HG02798 (cell line): ENCODE data around the gene TAS2R3.
A peak's percentile ranks its signal among the peaks of the same experiment; 100 is the strongest.
"Not testable (repeated sequence)": the region's sequence is repeated elsewhere in the genome, so short reads cannot be mapped to it uniquely, and the experiment has no call there.

Experiments
- ATAC-seq: cut with Tn5 transposase; IDR thresholded peaks from one replicate; pipeline ENCODE4 v1.9.1; 2021; ENCODE audit warnings: mild to moderate bottlenecking; ENCODE audit not compliant: unreplicated experiment, poor library complexity

Gene TAS2R3

GRCh38 chr7:141763797-141764196, at the start of gene TAS2R3:
TAS2R3 (plus strand) TSS chr7:141764097; CDS start chr7:141764159, 62 bp downstream.
- ATAC-seq = no peak

- no peak for ATAC-seq
Measured at GRCh38 chr7:141714571-141714970, 49.3 kb upstream of the TAS2R3 start.

DNA sequence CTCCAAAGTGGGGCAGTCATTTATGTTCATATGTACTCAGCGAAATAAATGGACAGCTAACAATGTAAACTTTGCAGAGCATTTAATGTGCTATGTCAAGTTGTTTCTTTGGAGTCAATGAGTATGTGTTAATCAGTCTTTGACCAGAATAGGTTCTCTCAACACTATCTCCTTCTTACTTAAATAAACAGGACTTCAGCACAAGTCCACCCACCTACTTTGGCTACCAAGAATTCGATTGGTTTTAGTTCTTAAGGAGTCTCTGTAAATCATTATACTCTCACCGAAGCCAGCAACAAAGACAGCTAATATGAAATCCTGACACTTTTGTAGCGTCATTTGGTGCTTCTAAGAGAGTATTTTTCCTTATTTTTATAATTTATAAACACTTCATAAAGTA, 48.9 kb upstream of the TAS2R3 start:
- no peak for ATAC-seq

GRCh38 chr7:141715794-141716689, 47.9 kb upstream of the TAS2R3 start:
- ATAC-seq = no peak

- ATAC-seq = no peak
Measured at GRCh38 chr7:141717450-141717849, 46.4 kb upstream of the TAS2R3 start.

- no peak for ATAC-seq
Measured at GRCh38 chr7:141722529-141722928, 41.4 kb upstream of the TAS2R3 start.

GRCh38 chr7:141729020-141729419, 34.9 kb upstream of the TAS2R3 start:
- ATAC-seq = no peak

DNA sequence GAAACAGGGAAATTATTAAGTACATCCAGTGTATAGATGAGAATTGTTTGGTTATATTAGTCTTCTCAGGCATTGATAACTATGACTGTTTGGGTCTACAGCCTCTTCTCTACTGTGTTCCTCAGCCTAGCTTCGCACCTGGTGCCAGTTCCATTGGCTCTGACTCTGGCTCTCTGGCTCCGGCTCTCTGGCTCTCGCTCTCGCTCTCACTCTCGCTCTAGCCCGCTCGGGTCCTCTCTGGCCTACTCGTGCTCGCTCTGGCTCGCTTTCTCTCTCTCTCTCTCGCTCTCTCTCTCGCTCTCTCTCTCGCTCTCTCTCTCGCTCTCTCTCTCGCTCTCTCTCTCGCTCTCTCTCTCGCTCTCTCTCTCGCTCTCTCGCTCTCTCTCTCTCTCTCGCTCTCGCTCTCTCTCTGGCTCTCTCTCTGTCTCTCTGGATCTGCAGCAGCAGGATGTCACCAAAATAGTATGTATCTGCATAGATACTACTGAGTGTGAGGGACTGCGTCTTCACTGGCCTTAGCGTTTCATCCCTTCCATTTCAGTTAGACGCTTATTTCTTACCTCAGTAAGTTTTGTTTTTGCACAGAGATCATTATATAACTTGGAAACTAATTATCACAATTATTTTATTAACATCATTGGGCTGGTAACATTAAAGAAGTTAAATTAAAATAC, 32.3 kb upstream of the TAS2R3 start:
- no peak for ATAC-seq

DNA sequence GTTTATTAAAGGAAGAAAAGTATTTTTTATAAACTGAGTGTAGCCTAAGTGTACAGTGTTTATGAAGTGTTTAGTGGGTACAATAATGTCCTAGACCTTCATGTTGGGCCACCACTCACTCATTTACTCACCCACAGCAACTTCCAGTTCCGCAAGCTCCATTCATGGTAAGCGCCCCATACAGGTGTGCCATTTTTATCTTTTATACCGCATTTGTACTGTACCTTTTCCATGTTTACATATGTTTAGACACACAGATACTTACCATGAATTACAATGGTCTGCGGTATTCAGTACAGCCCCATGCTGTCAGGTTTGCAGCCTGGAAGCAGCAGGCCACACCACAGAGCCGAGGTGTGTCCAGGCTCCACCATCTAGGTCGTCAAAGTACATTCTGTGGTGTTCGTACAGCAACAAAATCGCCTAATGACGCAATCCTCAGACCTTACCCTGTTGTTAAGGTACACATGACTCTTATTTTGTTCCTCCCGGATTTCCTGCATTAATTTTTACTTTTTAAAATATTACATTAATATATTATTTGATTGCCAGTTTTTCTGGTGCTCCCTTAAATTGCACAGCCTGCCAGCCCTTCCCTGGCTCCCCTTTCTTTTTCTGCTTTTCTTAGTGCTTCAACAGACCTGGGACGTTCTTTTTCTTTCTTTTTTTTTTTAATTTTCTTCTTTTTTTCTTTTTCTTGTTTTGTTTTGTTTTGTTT, 26.6 kb upstream of the TAS2R3 start:
- ATAC-seq = no peak

GRCh38 chr7:141737836-141738591, 25.9 kb upstream of the TAS2R3 start, which contains the start of gene SSBP1:
SSBP1 (plus strand) TSS chr7:141738358; CDS start chr7:141739167, 809 bp downstream.
- ATAC-seq = peak; percentile 95

DNA sequence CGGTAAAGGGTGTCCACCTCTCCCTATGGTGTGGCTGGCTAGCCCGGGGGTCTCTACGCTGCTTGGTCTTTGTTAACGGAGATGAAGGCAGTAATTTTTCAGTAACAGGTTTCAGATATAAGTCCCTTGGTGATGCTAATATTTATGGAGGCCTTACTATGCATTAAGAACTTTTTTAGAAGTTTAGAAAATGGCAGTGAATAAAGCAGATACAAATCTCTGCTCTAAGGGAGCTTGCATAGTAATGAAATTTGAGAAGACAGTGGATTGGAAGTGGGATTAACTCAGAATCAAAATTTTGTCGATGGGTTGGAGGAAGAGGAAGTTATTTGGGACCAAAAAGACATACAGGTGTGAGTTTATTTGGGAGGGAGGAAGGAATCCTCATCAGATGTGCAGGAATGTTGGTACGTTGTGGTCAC, 25.3 kb upstream of the TAS2R3 start:
- ATAC-seq = no peak

DNA sequence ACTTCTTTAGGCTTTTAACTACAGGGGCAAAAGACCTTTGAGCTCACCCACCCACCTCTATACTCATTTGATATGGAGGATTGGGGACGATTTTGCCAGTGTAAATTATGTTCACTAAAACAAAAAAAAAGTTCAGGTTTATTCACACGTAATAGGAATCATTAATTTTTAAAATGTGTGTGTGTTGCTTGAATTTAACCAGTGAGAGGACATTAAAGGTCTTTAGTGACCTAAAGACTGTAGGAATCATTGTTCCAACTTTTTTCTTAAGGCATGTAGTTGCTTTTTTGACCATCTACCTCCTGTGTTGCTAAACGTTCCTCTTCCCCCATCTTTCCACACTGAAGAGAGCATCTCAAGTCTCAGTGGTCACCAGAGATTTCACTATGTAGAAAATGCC, 24.6 kb upstream of the TAS2R3 start:
- ATAC-seq = no peak

GRCh38 chr7:141742229-141742628, 21.7 kb upstream of the TAS2R3 start:
- no peak for ATAC-seq

DNA sequence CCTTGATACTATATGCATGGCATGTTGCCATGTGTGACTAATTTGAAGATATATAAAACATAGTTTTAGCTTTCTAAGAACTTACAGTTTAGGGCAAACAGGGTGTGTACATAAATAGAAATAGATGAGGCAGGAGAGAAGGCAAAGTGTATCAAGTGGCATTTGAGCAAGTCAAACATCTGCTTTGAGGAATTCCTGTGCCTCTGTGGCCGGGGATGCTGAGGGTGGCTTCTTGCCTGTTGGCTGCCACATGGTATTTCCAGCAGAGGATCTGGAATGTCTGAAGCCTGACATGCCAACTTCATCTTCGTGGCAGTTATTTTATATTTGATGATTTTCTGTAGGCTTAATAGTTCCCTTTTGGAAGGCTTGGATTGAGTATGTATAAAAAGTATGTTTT, 19.8 kb upstream of the TAS2R3 start:
- no peak for ATAC-seq

DNA sequence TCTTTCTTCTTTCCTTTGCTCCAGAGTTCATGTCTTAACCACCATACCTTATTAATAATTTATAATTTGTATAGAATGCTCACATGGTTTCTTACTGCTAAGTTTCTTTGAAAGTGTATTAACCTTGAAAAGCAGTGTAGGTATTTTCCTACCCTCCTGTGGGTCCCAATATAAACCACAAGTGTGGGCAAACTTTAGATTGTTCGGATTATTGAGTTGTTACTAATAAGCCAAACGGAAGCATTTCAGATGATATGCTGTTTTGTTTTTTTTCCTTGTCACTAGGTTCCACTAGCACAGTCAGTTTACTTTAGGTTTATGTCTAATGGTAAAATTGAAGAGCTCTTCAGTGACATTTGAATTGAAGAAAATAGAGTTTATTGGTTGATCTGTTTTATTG, 15.5 kb upstream of the TAS2R3 start:
- no peak for ATAC-seq

- ATAC-seq = not testable (repeated sequence)
Measured at GRCh38 chr7:141751904-141752303, 12.0 kb upstream of the TAS2R3 start.

- no peak for ATAC-seq
Measured at GRCh38 chr7:141752634-141753033, 11.3 kb upstream of the TAS2R3 start.

- no peak for ATAC-seq
Measured at GRCh38 chr7:141754939-141755338, 9.0 kb upstream of the TAS2R3 start.

- ATAC-seq = not testable (repeated sequence)
Measured at GRCh38 chr7:141770083-141770583, 6.2 kb downstream of the TAS2R3 start.

- ATAC-seq = no peak
Measured at GRCh38 chr7:141776374-141776773, 12.5 kb downstream of the TAS2R3 start, which contains the start of gene TAS2R4. TAS2R4 (plus strand) TSS chr7:141776674; CDS start chr7:141778489, 1,815 bp downstream.
